Measurements from ENCODE around the gene DDX3Y.

DDX3Y gene

GRCh38 chrY:12904618-12905516 lies at the start of gene DDX3Y:
Gene DDX3Y, plus strand, starts transcription at chrY:12904868. Its CDS starts 69 bp downstream, at chrY:12904937.
- no peak for DNase-seq (ENCODE audit: low read depth)
- TF ChIP-seq CTCF (IDR thresholded peaks at IDR 0.05; ENCODE audit: low read depth, low read length), result no peak
- TF ChIP-seq MAX (IDR thresholded peaks at IDR 0.05; ENCODE audit: low read depth, low read length), result no peak
- TF ChIP-seq MYC (IDR thresholded peaks at IDR 0.05; ENCODE audit: low read depth, low read length), result no peak
- TF ChIP-seq POLR2A (IDR thresholded peaks at IDR 0.05; ENCODE audit: extremely low read depth, insufficient read length), result no peak
- H3K4me3 ChIP-seq (ENCODE audit: low read depth, low read length), result no peak within 1 kb of the TSS

- no peak for DNase-seq (ENCODE audit: low read depth)
- H3K4me3 ChIP-seq (ENCODE audit: low read depth, low read length), result no peak overlapping the region
- no peak for TF ChIP-seq CTCF (IDR thresholded peaks at IDR 0.05; ENCODE audit: low read depth, low read length)
- TF ChIP-seq POLR2A (IDR thresholded peaks at IDR 0.05; ENCODE audit: extremely low read depth, insufficient read length), result no peak
- TF ChIP-seq MAX (IDR thresholded peaks at IDR 0.05; ENCODE audit: low read depth, low read length), result no peak
- no peak for TF ChIP-seq MYC (IDR thresholded peaks at IDR 0.05; ENCODE audit: low read depth, low read length)
Measured at GRCh38 chrY:12855791-12856275, 48.8 kb upstream of the DDX3Y start.

- TF ChIP-seq MYC (IDR thresholded peaks at IDR 0.05; ENCODE audit: low read depth, low read length), result no peak
- no peak for TF ChIP-seq MAX (IDR thresholded peaks at IDR 0.05; ENCODE audit: low read depth, low read length)
- no peak for TF ChIP-seq CTCF (IDR thresholded peaks at IDR 0.05; ENCODE audit: low read depth, low read length)
- no peak for TF ChIP-seq POLR2A (IDR thresholded peaks at IDR 0.05; ENCODE audit: extremely low read depth, insufficient read length)
- no peak for DNase-seq (ENCODE audit: low read depth)
- no peak overlapping the region for H3K4me3 ChIP-seq (ENCODE audit: low read depth, low read length)
Measured at GRCh38 chrY:12867960-12868359, 36.7 kb upstream of the DDX3Y start.

GRCh38 chrY:12896973-12897372 lies 7.7 kb upstream of the DDX3Y start:
- DNase-seq (ENCODE audit: low read depth), result no peak
- H3K4me3 ChIP-seq (ENCODE audit: low read depth, low read length), result no peak overlapping the region
- TF ChIP-seq MAX (IDR thresholded peaks at IDR 0.05; ENCODE audit: low read depth, low read length) (no peak), CTCF (IDR thresholded peaks at IDR 0.05; ENCODE audit: low read depth, low read length) (no peak), POLR2A (IDR thresholded peaks at IDR 0.05; ENCODE audit: extremely low read depth, insufficient read length) (no peak), MYC (IDR thresholded peaks at IDR 0.05; ENCODE audit: low read depth, low read length) (no peak)

GRCh38 chrY:12898604-12899003 lies 6.1 kb upstream of the DDX3Y start:
- H3K4me3 ChIP-seq (ENCODE audit: low read depth, low read length), result no peak overlapping the region
- TF ChIP-seq MAX (IDR thresholded peaks at IDR 0.05; ENCODE audit: low read depth, low read length) (no peak), MYC (IDR thresholded peaks at IDR 0.05; ENCODE audit: low read depth, low read length) (no peak), POLR2A (IDR thresholded peaks at IDR 0.05; ENCODE audit: extremely low read depth, insufficient read length) (no peak), CTCF (IDR thresholded peaks at IDR 0.05; ENCODE audit: low read depth, low read length) (no peak)
- DNase-seq (ENCODE audit: low read depth), result no peak
